Measurements from ENCODE around the gene PPP1R26. TPM values are rescaled to one million over a fixed set of nuclear protein-coding genes. Genes with fewer than 3 reads are reported as not detected.
A peak's percentile ranks its signal among the peaks of the same experiment; 100 is the strongest.

Gene PPP1R26
- total and polyA plus RNA-seq, 2 of the 13 experiments (the other 11 are each of a cell fraction or from before 2014, with no cell fraction given), result 8.6 to 11.6 TPM

DNA sequence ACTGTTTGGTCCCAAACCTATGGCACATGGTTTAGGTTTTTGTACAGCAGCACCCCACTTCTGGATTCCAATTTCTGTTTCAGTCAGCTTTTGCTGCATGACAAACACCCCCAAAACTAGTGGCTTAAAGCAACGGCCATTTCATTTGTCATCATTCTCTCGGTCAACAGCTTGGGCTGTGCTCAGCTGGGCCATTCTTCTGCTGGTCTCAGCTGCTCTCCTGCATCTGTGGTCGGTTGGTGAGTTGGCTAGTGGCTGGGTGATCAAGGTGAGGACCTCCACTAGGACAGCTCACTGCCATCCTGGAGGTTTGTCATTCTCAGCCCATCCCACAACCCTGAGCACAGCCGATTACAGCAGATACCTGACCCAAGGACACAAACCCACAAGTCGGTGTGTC is 24.8 kb upstream of the PPP1R26 start:
- ATAC-seq (no peak), DNase-seq (ENCODE audit: low spot score) (no peak), FAIRE-seq (no peak)
- no peak overlapping the region for H3K9ac ChIP-seq (ENCODE audit: insufficient read depth, low read depth, low read length)
- H3K27me3 ChIP-seq (ENCODE audit: control insufficient read depth in 1 of 2, insufficient read depth in 2 of 2, low read length in 2 of 2), result peaks cover 4 to 40% of the 10 kb centered on the region in 2 experiments; a peak in 3 of 5 replicates
- H3K79me2 ChIP-seq (ENCODE audit: insufficient read depth, low read length), result no peaks in the 10 kb centered on the region
- ChIA-PET CTCF (ENCODE audit: low intra/inter-chr PET ratio, low total read pairs) (no interaction called here), POLR2A (no interaction called here)
- no peaks in the 10 kb centered on the region for H3K4me1 ChIP-seq (ENCODE audit: insufficient read depth, low read length)
- no peak overlapping the region for H2AFZ ChIP-seq (ENCODE audit: low read length)
- no peaks in the 10 kb centered on the region for H4K20me1 ChIP-seq (ENCODE audit: insufficient read depth, low read length)
- H3K4me2 ChIP-seq (ENCODE audit: low read depth, low read length), result no peak overlapping the region
- TF ChIP-seq ZNF766 (CRISPR knock-in tag; IDR thresholded peaks at IDR 0.05; ENCODE audit: borderline replicate concordance), result no peak
- no peak for TF ChIP-seq ZNF670 (CRISPR knock-in tag; IDR thresholded peaks at IDR 0.05; ENCODE audit: borderline replicate concordance)
- TF ChIP-seq, protein P1, sequence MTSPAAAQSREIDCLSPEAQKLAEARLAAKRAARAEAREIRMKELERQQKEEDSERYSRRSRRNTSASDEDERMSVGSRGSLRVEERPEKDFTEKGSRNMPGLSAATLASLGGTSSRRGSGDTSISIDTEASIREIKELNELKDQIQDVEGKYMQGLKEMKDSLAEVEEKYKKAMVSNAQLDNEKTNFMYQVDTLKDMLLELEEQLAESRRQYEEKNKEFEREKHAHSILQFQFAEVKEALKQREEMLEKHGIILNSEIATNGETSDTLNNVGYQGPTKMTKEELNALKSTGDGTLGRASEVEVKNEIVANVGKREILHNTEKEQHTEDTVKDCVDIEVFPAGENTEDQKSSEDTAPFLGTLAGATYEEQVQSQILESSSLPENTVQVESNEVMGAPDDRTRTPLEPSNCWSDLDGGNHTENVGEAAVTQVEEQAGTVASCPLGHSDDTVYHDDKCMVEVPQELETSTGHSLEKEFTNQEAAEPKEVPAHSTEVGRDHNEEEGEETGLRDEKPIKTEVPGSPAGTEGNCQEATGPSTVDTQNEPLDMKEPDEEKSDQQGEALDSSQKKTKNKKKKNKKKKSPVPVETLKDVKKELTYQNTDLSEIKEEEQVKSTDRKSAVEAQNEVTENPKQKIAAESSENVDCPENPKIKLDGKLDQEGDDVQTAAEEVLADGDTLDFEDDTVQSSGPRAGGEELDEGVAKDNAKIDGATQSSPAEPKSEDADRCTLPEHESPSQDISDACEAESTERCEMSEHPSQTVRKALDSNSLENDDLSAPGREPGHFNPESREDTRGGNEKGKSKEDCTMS (CRISPR knock-in tag; conservative IDR thresholded peaks at IDR 0.05), result no peak
- no peak for TF ChIP-seq CEBPG (CRISPR knock-in tag; IDR thresholded peaks at IDR 0.05)
- TF ChIP-seq, protein P2, sequence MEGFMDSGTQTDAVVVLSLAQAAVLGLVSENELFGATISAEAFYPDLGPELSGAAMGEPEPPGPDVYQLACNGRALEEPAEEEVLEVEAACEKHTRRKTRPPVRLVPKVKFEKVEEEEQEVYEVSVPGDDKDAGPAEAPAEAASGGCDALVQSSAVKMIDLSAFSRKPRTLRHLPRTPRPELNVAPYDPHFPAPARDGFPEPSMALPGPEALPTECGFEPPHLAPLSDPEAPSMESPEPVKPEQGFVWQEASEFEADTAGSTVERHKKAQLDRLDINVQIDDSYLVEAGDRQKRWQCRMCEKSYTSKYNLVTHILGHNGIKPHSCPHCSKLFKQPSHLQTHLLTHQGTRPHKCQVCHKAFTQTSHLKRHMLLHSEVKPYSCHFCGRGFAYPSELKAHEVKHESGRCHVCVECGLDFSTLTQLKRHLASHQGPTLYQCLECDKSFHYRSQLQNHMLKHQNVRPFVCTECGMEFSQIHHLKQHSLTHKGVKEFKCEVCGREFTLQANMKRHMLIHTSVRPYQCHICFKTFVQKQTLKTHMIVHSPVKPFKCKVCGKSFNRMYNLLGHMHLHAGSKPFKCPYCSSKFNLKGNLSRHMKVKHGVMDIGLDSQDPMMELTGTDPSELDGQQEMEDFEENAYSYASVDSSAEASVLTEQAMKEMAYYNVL (CRISPR knock-in tag; IDR thresholded peaks at IDR 0.05; ENCODE audit: borderline replicate concordance), result no peak
- TF ChIP-seq, protein P3, sequence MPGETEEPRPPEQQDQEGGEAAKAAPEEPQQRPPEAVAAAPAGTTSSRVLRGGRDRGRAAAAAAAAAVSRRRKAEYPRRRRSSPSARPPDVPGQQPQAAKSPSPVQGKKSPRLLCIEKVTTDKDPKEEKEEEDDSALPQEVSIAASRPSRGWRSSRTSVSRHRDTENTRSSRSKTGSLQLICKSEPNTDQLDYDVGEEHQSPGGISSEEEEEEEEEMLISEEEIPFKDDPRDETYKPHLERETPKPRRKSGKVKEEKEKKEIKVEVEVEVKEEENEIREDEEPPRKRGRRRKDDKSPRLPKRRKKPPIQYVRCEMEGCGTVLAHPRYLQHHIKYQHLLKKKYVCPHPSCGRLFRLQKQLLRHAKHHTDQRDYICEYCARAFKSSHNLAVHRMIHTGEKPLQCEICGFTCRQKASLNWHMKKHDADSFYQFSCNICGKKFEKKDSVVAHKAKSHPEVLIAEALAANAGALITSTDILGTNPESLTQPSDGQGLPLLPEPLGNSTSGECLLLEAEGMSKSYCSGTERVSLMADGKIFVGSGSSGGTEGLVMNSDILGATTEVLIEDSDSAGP (CRISPR knock-in tag; IDR thresholded peaks at IDR 0.05; ENCODE audit: borderline replicate concordance), result no peak
- TF ChIP-seq PHF5A (CRISPR knock-in tag; IDR thresholded peaks at IDR 0.05; ENCODE audit: low read depth, unreplicated experiment), result no peak
- TF ChIP-seq ZNF331 (CRISPR knock-in tag; IDR thresholded peaks at IDR 0.05), result peak; percentile 70; the same call in 1 of the 2 replicates
- 0% methylated on average over 3 of the region's 5 CpGs for WGBS (ENCODE audit: low lambda C conversion rate)
- H3K36me3 ChIP-seq (replicated peaks in 1 of 2; ENCODE audit: control insufficient read depth in 1 of 2, insufficient read depth in 2 of 2, low read length in 2 of 2), result no peaks in the 10 kb centered on the region
- no peak overlapping the region for H3K4me3 ChIP-seq (replicated peaks in 1 of 3; ENCODE audit: insufficient read depth in 1 of 3, low read depth in 2 of 3, low read length in 3 of 3)
- BruUV-seq (replicated peaks), result no TSS peak
- in situ Hi-C loops (cut with HindIII; ENCODE audit: extremely low pct_ligation_motif_present, low pct_unique_long_range_greater_than_20kb), result no loop called here
- no peak overlapping the region for H3K27ac ChIP-seq (ENCODE audit: extremely low read length, insufficient read depth, low read length)
- H3K9me3 ChIP-seq (ENCODE audit: low read length), result no peaks in the 10 kb centered on the region
- intact Hi-C loops (cut with micrococcal nuclease; ENCODE audit: unreplicated experiment), result no loop called here

Data from HepG2 (cell line).